Bone marrow (tissue), 2 donors: ENCODE data around the gene PCDH18.

Experiments
- DNase-seq, 2 donors: peaks; one replicate each; lab custom pipeline; 2025; lab: John Stamatoyannopoulos, UW

PCDH18 gene

DNA sequence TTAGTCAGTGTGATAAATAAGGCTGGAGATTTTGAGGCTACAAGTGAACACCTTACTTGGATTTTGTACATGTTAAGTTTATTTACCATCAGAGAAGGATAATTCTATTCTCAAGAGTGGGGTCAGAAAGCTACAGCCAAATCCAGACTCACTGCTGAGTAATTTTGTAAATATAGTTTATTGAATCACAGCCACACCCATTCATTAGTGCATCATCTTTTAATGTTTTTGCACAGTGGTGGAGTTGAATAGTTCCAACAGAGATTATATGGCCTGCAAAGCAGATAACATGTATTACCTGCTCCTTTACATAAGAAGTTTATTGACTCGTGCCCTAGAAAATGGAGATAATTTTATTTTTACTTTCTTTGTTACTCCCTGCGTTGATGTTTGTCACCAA, 60.4 kb downstream of the PCDH18 start:
- DNase-seq = no peak

GRCh38 chr4:137471461-137471860, 60.8 kb downstream of the PCDH18 start:
- no peak for DNase-seq

DNA sequence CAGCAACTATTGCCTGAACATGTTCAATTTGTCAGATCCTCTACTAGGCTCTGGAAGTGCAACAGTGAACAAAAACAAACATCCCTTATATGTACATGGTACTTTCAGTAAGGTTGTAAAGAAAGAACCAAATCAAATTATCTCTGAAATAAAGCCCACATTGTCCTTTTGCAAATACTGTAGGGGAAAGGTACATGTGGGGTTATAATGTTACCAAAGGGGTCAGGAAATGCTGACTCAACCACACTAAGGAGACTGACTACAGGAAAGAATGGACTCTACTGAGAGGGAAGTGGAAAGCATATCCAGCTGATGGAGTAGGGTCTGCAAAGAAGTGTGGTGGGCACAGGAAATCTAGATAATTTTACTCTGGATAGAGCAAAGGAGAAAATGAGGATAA, 61.5 kb downstream of the PCDH18 start:
- no peak for DNase-seq
